HTERT RPE-1 (cell line): ENCODE results near the gene CDH24.

Source experiments
- in situ Hi-C: fragments of 300-500 bp; cut with MboI; formaldehyde crosslinking; loops from 4 replicates; pipeline ENCODE4 v1.14.3; 2020; ENCODE audit warnings: low sequenced_read_pairs

Gene CDH24, protein sequence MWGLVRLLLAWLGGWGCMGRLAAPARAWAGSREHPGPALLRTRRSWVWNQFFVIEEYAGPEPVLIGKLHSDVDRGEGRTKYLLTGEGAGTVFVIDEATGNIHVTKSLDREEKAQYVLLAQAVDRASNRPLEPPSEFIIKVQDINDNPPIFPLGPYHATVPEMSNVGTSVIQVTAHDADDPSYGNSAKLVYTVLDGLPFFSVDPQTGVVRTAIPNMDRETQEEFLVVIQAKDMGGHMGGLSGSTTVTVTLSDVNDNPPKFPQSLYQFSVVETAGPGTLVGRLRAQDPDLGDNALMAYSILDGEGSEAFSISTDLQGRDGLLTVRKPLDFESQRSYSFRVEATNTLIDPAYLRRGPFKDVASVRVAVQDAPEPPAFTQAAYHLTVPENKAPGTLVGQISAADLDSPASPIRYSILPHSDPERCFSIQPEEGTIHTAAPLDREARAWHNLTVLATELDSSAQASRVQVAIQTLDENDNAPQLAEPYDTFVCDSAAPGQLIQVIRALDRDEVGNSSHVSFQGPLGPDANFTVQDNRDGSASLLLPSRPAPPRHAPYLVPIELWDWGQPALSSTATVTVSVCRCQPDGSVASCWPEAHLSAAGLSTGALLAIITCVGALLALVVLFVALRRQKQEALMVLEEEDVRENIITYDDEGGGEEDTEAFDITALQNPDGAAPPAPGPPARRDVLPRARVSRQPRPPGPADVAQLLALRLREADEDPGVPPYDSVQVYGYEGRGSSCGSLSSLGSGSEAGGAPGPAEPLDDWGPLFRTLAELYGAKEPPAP

DNA sequence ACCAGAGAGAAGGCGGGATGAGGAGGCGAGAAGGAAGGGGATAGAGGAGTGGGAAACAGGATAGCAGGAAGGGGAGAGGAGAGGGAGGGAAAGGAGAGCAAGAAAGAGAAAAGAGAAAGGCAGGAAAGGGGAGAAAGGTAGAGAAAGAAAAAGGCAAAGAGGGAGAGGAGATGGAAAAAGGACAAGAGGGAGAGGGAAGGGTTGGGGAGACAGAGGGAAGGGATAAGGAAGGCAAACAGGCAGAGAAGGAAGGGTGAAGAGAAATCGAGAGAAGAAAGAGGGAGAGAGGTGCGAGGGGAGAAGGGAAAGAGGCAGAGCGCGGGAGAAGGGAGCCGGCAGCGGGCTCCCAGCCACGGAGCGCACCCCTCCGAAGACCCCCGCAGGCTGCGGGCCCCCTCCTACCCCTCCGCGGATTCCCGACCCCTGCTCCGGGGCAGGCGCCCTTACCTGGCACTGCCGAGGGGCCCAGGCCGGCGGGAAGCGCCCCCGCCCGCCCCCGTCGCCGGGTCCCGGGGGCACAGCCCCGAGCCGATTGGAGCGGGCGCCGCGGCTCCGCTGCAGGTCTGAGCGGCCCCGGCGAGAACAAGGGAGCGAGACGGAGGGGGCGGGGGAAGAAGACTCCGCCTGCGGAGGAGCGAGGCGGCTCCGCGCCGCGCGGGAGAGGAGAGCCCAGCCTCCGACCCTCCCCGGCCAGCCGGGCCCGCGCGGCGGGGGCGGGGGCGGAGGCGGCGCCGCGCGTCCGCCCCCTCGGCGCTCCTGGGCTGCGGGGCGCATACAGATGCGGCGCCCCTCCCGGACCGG lies at the start of gene CDH24:
CDH24 (minus strand) TSS at position 565 of the 801 bp plus-strand sequence. CDS start 1,787 bp downstream, outside the sequence.
- in situ Hi-C loops: no loop called here

DNA sequence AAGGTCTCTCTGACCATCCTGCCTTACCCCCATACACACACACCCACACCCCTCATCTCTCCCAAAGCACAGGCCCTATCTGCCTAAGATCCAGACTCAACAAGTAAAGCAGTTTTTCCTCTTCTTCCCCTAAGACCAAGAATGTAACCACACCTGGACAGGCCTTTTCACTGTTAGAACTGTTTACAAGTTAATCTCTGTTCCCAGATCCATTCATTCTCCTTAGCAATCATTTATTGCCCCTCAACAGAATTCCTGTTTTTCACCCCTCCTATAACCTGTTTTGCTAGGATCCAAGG lies 49.4 kb upstream of the CDH24 start:
- in situ Hi-C loops: no loop called here

DNA sequence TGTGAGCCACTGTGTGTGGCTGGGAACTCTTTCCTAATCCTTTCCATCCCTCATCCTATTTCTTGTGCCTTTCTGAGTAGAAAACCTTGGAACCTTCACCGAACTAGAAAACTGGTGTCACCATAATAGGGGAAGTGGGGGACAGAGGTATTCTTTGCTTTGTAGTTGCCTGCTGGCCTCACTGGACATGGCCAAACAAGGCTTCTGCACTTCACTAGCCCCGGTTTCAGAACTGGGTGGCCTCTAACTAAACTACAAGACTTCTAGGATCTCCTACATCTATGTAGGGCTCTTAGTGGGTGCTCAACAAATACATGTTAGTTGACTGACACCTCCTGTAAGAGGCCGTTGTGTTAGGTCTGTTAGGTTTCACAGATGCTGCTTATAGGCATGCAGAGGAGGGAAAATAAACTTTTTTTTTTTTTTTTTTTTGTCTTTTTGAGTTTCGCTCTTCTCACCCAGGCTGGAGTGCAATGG lies 48.1 kb upstream of the CDH24 start:
- in situ Hi-C loops: no loop called here

DNA sequence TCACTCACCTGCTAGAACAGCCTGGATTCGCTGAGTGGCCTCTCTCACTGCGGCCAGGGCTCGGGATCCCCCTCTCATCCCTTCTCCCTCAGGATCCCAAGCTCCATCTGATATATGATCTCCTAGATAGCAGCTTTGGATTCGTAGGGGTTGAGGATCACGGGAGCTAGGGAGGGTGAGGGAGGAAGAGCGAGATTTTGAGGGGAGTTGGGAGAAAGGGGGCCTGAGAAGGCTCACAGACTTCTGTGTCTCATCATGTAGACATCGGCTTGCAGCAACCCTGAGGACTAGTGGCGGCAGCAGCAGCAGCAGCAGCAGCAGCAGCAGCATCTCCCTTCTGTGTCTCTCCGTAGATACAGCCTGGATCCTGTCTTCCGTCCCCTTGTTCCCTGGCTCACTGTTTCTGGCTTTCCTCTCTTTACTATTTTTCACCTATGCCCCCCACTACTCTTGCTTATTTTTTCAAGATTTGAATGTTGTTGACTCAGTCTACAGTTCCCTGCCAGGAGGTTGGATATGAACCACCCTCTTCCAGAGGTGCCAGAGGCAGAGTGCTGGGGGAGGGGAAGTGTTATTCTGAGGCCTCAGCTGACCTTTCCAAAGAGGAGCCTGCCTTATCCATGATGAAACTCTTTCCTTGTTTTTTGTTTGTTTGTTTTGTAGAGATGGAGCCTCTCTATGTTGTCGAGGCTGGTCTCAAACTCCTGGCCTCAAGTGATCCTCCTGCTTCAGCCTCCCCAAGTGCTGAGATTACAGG lies 47.4 kb upstream of the CDH24 start, which contains the start of gene CIROP:
CIROP (minus strand) TSS at position 399 of the 757 bp plus-strand sequence; CDS start at position 330, 69 bp downstream.
- in situ Hi-C loops: no loop called here

DNA sequence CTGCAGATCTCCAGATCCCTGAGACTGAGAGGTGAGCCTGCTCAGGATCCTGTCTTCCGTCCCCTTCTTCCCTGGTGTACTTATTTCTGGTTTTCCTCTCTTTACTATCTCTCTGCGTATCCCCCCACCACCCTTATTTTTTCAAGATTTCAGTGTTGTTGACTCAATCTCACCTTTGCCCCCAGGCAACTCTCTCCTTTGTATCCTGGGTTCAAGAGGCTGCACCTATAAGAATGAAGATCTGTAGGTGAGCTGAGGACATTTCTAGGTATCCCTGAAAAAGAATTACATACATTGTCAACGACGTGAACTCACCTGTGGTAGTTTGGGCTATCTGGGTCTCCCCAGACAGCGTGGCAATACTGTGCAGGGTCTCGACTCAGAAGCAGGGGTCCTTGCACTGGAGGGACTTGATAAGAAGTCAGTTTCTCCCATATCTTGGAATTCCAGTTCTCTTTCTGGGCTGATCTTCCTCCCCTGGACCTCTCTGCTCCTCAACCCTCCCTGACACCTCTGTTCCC lies 46.8 kb upstream of the CDH24 start:
- in situ Hi-C loops: no loop called here

DNA sequence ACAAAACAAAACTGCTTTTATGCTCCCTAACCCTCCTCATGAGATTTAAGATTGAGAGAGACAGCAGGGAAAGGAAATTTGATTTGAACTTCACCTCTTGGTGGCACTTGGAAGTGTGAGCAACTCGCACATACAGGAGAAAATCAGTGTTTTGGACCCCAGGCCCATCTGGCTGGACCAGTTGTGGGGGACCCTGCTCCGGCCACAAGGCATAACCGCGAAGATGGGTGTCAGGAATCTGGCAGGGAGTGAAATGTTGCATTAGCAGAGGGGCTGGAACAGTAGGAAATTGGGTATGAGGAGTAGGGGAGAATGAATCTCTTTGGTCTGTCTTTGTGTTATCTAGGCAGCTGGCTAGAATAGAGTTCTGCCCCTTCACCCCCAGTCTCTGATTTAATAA lies 46.3 kb upstream of the CDH24 start:
- in situ Hi-C loops: no loop called here

DNA sequence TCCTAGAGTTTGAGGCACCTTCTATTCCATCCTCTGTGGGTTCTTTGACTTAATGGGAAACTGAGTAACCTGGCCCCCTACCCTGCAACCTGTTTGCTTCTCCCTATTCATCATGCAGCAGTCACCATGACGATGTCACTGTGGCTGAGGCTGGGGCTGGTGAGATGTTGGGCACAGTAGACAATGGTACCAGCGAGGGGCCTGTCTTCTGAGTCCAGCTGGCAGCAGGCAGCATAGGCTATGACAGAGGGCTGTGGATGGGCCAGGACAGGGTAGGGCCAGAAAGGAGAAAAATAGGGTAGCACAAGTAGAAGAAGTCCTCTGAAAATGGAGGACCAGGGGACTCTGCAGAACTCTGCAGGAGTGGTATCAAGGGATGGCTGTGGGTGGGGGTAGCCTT lies 45.5 kb upstream of the CDH24 start:
- in situ Hi-C loops: no loop called here

DNA sequence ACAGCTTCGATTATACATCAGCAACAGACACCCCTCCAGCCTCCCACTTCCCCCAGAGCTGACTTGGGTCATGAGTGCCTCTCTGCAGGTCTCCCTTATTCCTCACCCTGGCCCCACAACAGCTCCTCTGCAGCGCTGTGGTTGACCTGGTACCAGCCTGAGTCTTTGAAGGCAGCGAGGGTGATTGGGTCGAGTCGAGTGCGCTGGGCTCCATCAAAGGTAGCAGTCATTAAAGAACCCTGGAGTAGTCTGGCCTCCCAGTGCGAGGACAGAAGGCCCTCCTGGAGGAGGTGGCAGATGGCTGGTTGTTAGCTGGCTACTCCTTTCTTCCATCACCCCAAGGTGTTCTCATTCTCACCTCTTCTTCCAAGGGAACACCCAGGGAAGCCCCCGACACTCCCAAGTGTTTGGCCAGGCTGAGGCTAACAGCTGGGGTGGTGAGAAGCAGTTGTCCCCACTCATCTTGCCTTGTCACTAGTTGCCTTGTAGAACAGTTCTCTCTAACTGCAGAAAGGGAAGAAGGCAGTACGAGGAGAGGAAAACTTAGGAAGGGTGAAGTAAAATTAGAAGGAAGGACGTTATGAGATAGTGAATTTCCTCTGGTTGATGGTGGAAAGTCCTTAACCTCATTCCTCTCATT lies 44.8 kb upstream of the CDH24 start:
- in situ Hi-C loops: no loop called here

DNA sequence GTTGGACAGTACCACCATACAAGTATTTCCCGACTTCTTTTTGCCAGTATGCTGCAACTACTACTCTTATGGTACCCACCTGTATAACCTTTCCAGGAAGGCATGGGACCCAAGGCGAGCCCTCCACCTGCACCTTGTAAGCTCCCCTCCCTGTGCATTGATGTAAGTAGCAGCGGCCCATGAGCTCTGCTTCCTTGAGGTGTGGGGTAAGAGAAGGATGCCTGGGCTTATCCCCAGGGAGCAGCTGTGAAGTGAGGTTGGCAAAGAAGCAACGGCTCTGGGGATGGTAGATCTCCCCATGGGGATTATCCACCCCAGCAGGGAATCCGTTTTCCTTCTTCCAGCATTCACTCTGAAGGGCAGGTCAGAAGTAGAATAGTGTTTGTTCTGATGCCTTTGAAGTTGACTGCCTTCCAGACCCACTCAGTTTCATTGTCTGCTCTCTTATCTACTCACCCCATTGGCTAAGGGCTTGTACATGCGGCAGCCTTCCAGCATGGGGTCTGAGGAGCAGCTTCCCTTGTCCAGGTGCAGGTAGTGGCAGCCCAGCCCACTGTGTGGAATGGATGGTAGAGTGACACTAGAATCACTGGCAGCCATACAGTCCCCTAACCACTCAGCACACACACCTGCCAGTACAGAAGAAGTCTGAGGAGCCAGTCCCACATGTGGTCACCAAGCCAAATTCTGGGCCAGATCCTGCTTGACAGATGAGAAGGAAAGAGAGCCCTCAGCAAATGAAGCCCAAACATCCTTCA lies 44.1 kb upstream of the CDH24 start:
- in situ Hi-C loops: no loop called here

DNA sequence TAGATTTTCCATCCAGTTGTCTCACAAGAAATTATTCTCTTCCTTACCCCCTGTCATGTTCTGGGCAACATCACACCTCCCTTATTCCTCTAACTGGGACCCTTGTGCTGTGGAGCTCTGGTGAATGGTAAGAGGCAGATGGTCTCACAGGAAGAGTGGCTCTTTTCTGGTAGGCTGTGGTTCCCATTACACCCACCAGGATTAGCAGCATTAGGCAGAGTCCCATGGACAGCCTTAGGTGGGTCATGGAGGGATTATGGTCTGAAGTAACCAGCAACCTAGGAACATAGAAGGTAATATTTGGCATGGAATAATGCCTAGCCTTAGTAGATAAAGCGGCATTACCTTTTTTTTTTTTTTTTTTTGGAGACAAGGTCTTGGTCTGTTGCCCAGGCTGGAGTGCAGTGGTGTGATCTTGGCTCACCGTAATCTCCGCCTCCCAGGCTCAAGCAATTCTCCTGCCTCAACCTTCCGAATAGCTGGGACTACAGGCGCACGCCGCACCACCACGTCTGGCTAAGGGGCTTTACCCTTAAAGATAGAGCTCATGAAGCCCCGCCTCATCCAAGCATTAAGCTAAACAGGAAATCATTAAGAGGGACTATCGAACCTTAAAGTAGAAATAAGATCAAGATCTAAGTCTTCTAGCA lies 42.0 kb upstream of the CDH24 start:
- in situ Hi-C loops: no loop called here

DNA sequence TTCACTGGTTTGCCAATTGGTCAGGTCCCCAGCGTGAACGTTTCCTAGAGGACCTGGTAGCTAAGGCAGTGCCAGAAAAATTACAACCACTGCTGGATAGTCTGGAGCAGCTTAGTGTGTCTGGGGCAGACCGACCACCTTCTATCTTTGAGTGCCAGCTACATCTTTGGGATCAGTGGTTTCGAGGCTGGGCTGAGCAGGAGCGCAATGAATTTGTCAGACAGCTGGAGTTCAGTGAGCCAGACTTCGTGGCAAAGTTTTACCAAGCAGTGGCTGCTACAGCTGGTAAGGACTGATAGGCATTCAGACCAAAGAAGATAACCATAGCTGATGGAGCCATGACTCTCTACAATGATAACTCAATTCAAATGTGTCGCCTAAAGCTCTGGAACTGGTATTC lies 40.5 kb upstream of the CDH24 start:
- in situ Hi-C loops: no loop called here

DNA sequence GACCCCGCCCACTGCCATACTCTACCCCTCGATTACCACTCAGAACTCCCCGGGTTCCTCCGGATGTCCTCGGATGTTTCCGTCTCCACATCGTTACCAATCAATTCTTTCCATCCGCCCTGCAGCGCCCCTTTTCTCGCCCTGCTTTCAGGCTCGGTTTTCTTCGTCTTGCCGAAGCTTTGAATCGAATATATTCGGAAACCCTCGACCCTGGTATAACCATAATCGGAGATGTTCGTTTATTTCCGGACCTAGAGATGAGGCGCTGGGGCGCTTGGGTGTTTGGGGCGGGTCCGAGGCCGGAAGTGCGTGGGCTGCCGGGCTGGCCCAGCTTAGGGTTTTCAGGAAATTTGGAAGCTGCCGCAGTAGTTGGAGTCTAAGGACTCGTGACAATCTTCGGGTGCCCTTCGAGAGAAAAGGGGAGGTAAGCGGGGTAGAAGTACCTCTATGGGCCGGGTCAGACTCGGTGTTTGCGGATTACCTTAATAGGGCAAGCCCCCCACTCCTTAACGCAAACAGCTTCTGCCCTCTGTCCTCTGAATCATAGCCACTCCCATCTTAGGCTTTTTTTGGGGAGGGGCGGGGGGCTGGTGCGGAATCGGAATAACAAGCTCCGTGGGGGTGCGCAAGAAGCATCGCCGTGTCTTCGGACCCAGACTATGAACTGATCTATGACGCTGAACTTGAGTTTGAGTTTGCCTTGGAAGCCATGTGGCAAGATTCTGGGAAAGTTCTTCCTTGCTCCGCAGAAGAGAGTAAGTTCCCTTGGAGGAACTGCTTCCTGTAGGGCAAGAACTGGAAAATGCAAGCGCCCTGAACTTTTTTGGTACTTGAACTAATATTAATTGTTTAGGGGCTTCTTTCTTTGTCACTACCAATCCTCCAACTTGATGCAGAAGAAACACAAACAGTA lies 38.1 kb upstream of the CDH24 start, which contains the start of gene C14orf119:
C14orf119 (plus strand) TSS at position 310 of the 913 bp plus-strand sequence. CDS start 2,154 bp downstream, outside the sequence.
- in situ Hi-C loops: no loop called here

DNA sequence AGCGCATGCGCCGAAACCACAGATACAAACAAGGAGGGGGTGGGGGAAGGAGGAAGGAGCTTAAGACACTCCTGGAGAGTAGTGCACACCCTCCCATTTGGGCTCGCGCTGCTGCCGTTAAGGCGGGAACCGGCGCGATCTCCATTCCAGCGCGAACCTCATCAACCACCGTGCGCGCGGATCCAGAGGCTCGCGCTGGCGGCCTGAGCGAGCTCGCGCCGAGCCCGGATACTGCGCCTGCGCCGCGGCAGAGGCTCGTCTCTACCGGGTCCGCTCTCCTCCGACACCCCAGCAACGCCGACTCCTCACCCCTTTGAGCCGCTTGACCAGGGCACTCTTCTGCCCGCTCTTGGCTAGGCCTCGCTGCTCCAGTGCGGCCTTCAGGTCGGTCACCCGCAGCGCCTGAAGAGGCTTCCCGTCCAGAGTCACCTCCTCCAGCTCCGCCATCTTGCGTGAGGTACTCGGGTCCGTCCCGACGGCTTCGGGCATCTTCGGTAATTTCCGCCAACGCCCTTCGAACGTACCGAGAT lies 37.4 kb upstream of the CDH24 start, which contains the start of gene ACIN1:
ACIN1 (minus strand) TSS at position 471 of the 530 bp plus-strand sequence; CDS start at position 447, 24 bp downstream.
- in situ Hi-C loops: no loop called here

DNA sequence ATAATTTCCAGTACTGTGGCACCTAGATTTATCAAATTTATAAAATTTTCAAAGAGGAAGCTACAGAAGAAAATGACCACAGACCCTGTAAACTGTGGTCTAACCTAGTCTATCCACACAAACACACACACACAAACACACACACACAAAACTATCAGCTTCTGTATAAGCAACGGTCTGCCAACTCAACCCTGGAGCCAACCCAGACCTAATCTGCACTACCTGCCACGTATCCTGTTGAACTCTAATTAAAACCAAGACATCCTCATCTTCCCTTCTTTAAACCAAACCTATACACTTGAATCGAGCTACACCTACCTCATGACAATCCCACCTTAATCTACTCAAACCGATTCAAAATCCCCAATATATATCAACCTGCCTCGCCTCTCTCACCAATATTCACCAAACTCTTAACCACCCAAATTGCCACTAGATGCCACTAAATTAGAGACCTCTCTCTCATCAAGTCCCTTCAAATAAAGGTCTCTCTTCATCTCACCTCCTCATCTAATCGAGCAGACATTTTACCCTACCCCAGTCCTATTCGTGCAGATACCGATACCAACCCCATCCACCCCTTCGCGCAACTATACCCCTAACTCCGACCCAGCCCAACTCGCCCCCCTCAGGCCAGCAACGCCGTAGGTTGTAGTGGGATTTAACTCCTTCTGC lies 36.8 kb upstream of the CDH24 start:
- in situ Hi-C loops: no loop called here

DNA sequence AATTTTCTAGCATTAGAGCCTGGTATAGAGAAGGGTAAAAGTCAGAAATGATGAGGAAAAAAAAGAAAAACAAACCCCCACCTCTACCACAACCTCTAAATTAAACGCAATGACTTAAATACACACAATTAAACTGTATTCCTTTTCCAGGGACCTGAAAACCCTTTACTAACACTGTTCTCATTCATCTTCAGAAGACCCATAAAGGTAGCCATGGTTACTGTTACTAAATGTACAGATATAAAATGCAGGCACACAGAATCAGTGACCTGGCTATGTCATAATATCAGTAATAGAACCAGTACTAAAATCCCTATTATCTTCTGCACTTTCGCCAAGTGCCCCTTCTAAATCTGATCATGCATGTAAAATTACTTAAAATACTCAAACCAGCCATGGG lies 36.2 kb upstream of the CDH24 start:
- in situ Hi-C loops: no loop called here

DNA sequence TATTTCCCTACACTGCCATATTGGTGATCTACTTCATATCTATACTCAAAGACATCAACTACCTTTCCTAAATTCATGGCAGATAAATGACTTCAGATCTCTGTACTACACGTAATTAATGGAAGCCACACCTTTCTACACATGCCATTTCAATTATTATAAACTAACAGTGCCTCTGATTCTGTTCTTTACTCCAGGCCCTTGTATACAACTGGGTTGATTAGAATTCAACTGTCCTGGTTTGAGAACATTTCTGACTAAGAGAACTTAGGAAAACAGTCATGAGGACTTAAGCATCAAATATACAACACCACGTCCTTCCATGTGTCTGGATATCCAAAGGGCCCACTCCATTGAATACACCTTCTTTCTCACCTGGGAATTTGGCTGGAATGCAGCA lies 35.8 kb upstream of the CDH24 start:
- in situ Hi-C loops: no loop called here
